Stimulated activated CD8-positive, alpha-beta memory T cell treated with anti-CD3 and anti-CD28 coated beads, Interleukin-2, amount 100 ng/mL, for 1 hour (primary cell): ENCODE results near the gene PCDHGA1.

Experiments
- DNase-seq, 2 donors: peaks; one replicate each; pipeline ENCODE4 v3.0.0-alpha.2; 2020; ENCODE audit warnings: low read depth in 2 of 2

PCDHGA1 gene

GRCh38 chr5:141490771-141491170 is 160.5 kb downstream of the PCDHGA1 start:
- DNase-seq = no peak

GRCh38 chr5:141491323-141492167 is 161.2 kb downstream of the PCDHGA1 start:
- no peak for DNase-seq

- no peak for DNase-seq
Measured at GRCh38 chr5:141492168-141492885, 162.0 kb downstream of the PCDHGA1 start.

- no peak for DNase-seq
Measured at GRCh38 chr5:141493500-141494422, 163.4 kb downstream of the PCDHGA1 start.

GRCh38 chr5:141494761-141495452 is 164.6 kb downstream of the PCDHGA1 start:
- DNase-seq = no peak

GRCh38 chr5:141495453-141495811 is 165.1 kb downstream of the PCDHGA1 start:
- DNase-seq = no peak

- DNase-seq = no peak
Measured at GRCh38 chr5:141496038-141496437, 165.7 kb downstream of the PCDHGA1 start.

- DNase-seq = no peak
Measured at GRCh38 chr5:141501761-141502160, 171.4 kb downstream of the PCDHGA1 start.

- DNase-seq = no peak
Measured at GRCh38 chr5:141503681-141504080, 173.4 kb downstream of the PCDHGA1 start.

- no peak for DNase-seq
Measured at GRCh38 chr5:141504216-141504615, 173.9 kb downstream of the PCDHGA1 start.

- no peak for DNase-seq
Measured at GRCh38 chr5:141506381-141507155, 176.3 kb downstream of the PCDHGA1 start.

GRCh38 chr5:141507387-141508091 is 177.2 kb downstream of the PCDHGA1 start:
- no peak for DNase-seq

- no peak for DNase-seq
Measured at GRCh38 chr5:141508440-141508797, 178.1 kb downstream of the PCDHGA1 start.

GRCh38 chr5:141508798-141509611 is 178.7 kb downstream of the PCDHGA1 start:
- DNase-seq = no peak

- DNase-seq = no peak
Measured at GRCh38 chr5:141510160-141510559, 179.8 kb downstream of the PCDHGA1 start.

GRCh38 chr5:141510850-141511601 is 180.7 kb downstream of the PCDHGA1 start:
- no peak for DNase-seq

- no peak for DNase-seq
Measured at GRCh38 chr5:141511771-141512325, 181.5 kb downstream of the PCDHGA1 start.

- peak; percentile 62 to 76 for DNase-seq
Measured at GRCh38 chr5:141512390-141512910, 182.1 kb downstream of the PCDHGA1 start.
